HCT116 (cell line): ENCODE measurements around the gene RECQL5. TPM values are rescaled to one million over a fixed set of nuclear protein-coding genes. Genes with fewer than 3 reads are reported as not detected.

ENCODE experiments used
- ATAC-seq: fragments of 200-7000 bp; cut with Tn5 transposase; 2 replicates; pipeline ENCODE4 v1.9.1; 2020; ENCODE audit warnings: mild to moderate bottlenecking, moderate library complexity
- BruUV-seq: library from RNA; stranded (reverse); fragments of 400-500 nt; replicated peaks from 2 replicates; lab custom pipeline; 2021; lab: Mats Ljungman, UMichigan
- CTCF ChIA-PET: fragments of 300-600 bp; sonication (Branson Sonifier 250); formaldehyde crosslinking; loops from one replicate; lab custom pipeline; 2021; ENCODE audit warnings: antibody characterized with exemption; lab: Charles Lee
- POLR2A ChIA-PET: fragments of 300-600, 350-600 bp; sonication (Branson Sonifier 250); formaldehyde crosslinking; loops from one replicate; lab custom pipeline; 2021; ENCODE audit warnings: antibody characterized with exemption; lab: Charles Lee
- RAD21 ChIA-PET, 2 experiments: fragments of 300-600 bp; sonication (Branson Sonifier 250); formaldehyde crosslinking; loops; one replicate each; lab custom pipeline; 2023; ENCODE audit warnings: low total read pairs in 2 of 2; ENCODE audit not compliant: uncharacterized antibody in 2 of 2, unreplicated experiment in 2 of 2, low non-redundant PET in 1 of 2; lab: Charles Lee
- DNase-seq: peaks from one replicate; pipeline ENCODE4 v3.0.0-alpha.2; 2010; ENCODE audit warnings: low read depth, low spot score
- H2AFZ ChIP-seq: fragments of 200-600 bp; shearing (Covaris generic), sonication (generic); 2 replicates; pipeline ENCODE4 v1.6.1; 2017; ENCODE audit warnings: low read depth, mixed run types, mixed read lengths, antibody characterized with exemption, low read length; ENCODE audit not compliant: poor library complexity, severe bottlenecking
- H3K27ac ChIP-seq: 2 replicates; pipeline ENCODE4 v1.5.1; 2012; ENCODE audit warnings: low read depth, low read length
- H3K27me3 ChIP-seq: fragments of 200-600 bp; sonication (generic); 2 replicates; pipeline ENCODE4 v1.6.1; 2016; ENCODE audit warnings: mixed run types, low read length, mixed read lengths; ENCODE audit not compliant: insufficient read depth
- H3K36me3 ChIP-seq, 2 experiments: fragments of 200-500 bp in 1 of 2; fragments of 200-600 bp in 1 of 2; sonication (Bioruptor generic) in 1 of 2; sonication (generic) in 1 of 2; 2 replicates each; pipeline versions ENCODE4 v1.5.1 to v1.6.1; 2014 to 2016; ENCODE audit warnings: low read length in 2 of 2, inconsistent platforms in 1 of 2, mixed read lengths in 1 of 2, mixed run types in 1 of 2; ENCODE audit not compliant: insufficient read depth in 2 of 2, control insufficient read depth in 1 of 2
- H3K4me1 ChIP-seq, 2 experiments: fragments of 200-600 bp in 1 of 2; sonication (generic) in 1 of 2; 2 replicates each; pipeline versions ENCODE4 v1.5.1 to v1.6.1; 2012 to 2017; ENCODE audit warnings: low read length in 2 of 2, inconsistent platforms in 1 of 2, mild to moderate bottlenecking in 1 of 2, mixed read lengths in 1 of 2, mixed run types in 1 of 2, moderate library complexity in 1 of 2; ENCODE audit not compliant: insufficient read depth in 2 of 2, control insufficient read depth in 1 of 2
- H3K4me2 ChIP-seq: fragments of 200-600 bp; sonication (generic); 2 replicates; pipeline ENCODE4 v1.6.1; 2017; ENCODE audit warnings: mixed run types, low read length, mixed read lengths
- H3K4me3 ChIP-seq, 2 experiments: fragments of 200-600 bp in 1 of 2; sonication (generic) in 1 of 2; replicated peaks in 1 of 2; 2 replicates each; pipeline ENCODE4 v1.5.1; 2011 to 2016; ENCODE audit warnings: low read length in 2 of 2, control low read depth in 1 of 2, low read depth in 1 of 2, mild to moderate bottlenecking in 1 of 2, mixed read lengths in 1 of 2, mixed run types in 1 of 2
- H3K79me2 ChIP-seq: fragments of 200-600 bp; sonication (generic); 2 replicates; pipeline ENCODE4 v1.6.1; 2017; ENCODE audit warnings: mild to moderate bottlenecking, mixed run types, low read length, moderate library complexity, mixed read lengths; ENCODE audit not compliant: insufficient read depth
- H3K9ac ChIP-seq: fragments of 200-600 bp; sonication (generic); 2 replicates; pipeline ENCODE4 v1.6.1; 2016; ENCODE audit warnings: low read length, mixed read lengths
- H3K9me2 ChIP-seq: fragments of 200-600 bp; sonication (generic), shearing (Covaris generic); 2 replicates; pipeline ENCODE4 v1.6.1; 2017; ENCODE audit warnings: mixed run types, mild to moderate bottlenecking, moderate library complexity; ENCODE audit not compliant: insufficient read depth
- H3K9me3 ChIP-seq, 2 experiments: fragments of 200-500 bp in 1 of 2; fragments of 200-600 bp in 1 of 2; sonication (Bioruptor generic) in 1 of 2; sonication (generic) in 1 of 2; 2 replicates each; pipeline ENCODE4 v1.6.1; 2014 to 2017; ENCODE audit warnings: low read length in 2 of 2, mixed read lengths in 2 of 2, inconsistent platforms in 1 of 2, low read depth in 1 of 2, mild to moderate bottlenecking in 1 of 2, mixed run types in 1 of 2, moderate library complexity in 1 of 2; ENCODE audit not compliant: control insufficient read depth in 1 of 2, insufficient read depth in 1 of 2
- H4K20me1 ChIP-seq: fragments of 200-600 bp; sonication (generic), shearing (Covaris generic); 2 replicates; pipeline ENCODE4 v1.6.1; 2017; ENCODE audit warnings: mixed run types, mild to moderate bottlenecking, moderate library complexity; ENCODE audit not compliant: insufficient read depth
- CEBPB ChIP-seq: IDR thresholded peaks from 2 replicates; pipeline ENCODE4 v1.6.1; 2012; ENCODE audit warnings: low read depth
- EZH2phosphoT487 ChIP-seq: fragments of 200-600 bp; IDR thresholded peaks from 2 replicates; pipeline ENCODE4 v1.6.1; 2018; ENCODE audit warnings: antibody characterized with exemption, borderline replicate concordance
- POLR2AphosphoS5 ChIP-seq: IDR thresholded peaks from 2 replicates; pipeline ENCODE4 v1.6.1; 2011; ENCODE audit warnings: mild to moderate bottlenecking, low read depth, low read length, moderate library complexity
- SRF ChIP-seq: IDR thresholded peaks from 2 replicates; pipeline ENCODE4 v1.6.1; 2012; ENCODE audit warnings: low read depth
- intact Hi-C: fragments of 100-400 bp; cut with micrococcal nuclease; formaldehyde crosslinking; loops from 2 replicates; pipeline ENCODE4 v1.10.0; 2022
- total RNA-seq: library from RNA; stranded (reverse); gene quantifications from one replicate; pipeline ENCODE4 v1.2.1, GENCODE V29; 2021; ENCODE audit not compliant: unreplicated experiment
- TF ChIP-seq, protein P1 (sequence below): IDR thresholded peaks from 2 replicates; pipeline ENCODE4 v1.6.1; 2012; ENCODE audit warnings: low read depth

The RECQL5 gene
- total RNA-seq, 1 experiment from 2014 or later, result 83.3 TPM

GRCh38 chr17:75667825-75668224 lies 871 bp upstream of the RECQL5 start:
- Histone ChIP-seq H3K79me2 (peaks cover 77% of the 10 kb centered on the region), H2AFZ (no peak overlapping the region), H3K4me1 (peaks cover 13 to 19% of the 10 kb centered on the region in 2 experiments; a peak in 3 of 4 replicates), H3K9ac (peak overlapping the region; percentile 89), H3K4me2 (peak overlapping the region; percentile 81), H4K20me1 (0 out of 2 replicates have a peak, but pooled peaks cover 4% of the 10 kb centered on the region), H3K36me3 (peaks cover 41 to 42% of the 10 kb centered on the region in 2 experiments), H3K9me3 (no peaks in the 10 kb centered on the region), H3K9me2 (no peaks in the 10 kb centered on the region), H3K4me3 (peak overlapping the region; percentile 79 to 83), H3K27ac (peak overlapping the region; percentile 74), H3K27me3 (no peaks in the 10 kb centered on the region)
- ChIA-PET POLR2A (interaction anchor here (1.0 to 1.5 kb wide), 6 partner anchors 14 to 31 kb away, joined by 3 to 6 read pairs (median 3); a partner anchor contains a TSS), CTCF (interaction anchor here (0.5 to 2.4 kb wide), 4 partner anchors 34 to 416 kb away, joined by 3 to 14 read pairs (median 6); partner anchors contain the start of gene SMIM5), RAD21 (no interaction called here)
- TF ChIP-seq POLR2AphosphoS5 (no peak), CEBPB (no peak), SRF (no peak), EZH2phosphoT487 (no peak)
- TF ChIP-seq, protein P1, sequence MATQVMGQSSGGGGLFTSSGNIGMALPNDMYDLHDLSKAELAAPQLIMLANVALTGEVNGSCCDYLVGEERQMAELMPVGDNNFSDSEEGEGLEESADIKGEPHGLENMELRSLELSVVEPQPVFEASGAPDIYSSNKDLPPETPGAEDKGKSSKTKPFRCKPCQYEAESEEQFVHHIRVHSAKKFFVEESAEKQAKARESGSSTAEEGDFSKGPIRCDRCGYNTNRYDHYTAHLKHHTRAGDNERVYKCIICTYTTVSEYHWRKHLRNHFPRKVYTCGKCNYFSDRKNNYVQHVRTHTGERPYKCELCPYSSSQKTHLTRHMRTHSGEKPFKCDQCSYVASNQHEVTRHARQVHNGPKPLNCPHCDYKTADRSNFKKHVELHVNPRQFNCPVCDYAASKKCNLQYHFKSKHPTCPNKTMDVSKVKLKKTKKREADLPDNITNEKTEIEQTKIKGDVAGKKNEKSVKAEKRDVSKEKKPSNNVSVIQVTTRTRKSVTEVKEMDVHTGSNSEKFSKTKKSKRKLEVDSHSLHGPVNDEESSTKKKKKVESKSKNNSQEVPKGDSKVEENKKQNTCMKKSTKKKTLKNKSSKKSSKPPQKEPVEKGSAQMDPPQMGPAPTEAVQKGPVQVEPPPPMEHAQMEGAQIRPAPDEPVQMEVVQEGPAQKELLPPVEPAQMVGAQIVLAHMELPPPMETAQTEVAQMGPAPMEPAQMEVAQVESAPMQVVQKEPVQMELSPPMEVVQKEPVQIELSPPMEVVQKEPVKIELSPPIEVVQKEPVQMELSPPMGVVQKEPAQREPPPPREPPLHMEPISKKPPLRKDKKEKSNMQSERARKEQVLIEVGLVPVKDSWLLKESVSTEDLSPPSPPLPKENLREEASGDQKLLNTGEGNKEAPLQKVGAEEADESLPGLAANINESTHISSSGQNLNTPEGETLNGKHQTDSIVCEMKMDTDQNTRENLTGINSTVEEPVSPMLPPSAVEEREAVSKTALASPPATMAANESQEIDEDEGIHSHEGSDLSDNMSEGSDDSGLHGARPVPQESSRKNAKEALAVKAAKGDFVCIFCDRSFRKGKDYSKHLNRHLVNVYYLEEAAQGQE, result no peak
- intact Hi-C loops, result no loop called here
- ATAC-seq (no peak), DNase-seq (no peak)
- BruUV-seq, result no TSS peak
